ENCODE measurements around the gene MSL1. TPM values are rescaled to one million over a fixed set of nuclear protein-coding genes. Genes with fewer than 3 reads are reported as not detected.

Gene MSL1
- total RNA-seq, 4 donors from 2014 or later, result 42.0 to 87.6 (median 61.7) TPM

GRCh38 chr17:40113907-40114245 lies 7.9 kb upstream of the MSL1 start:
- TF ChIP-seq CTCF (IDR thresholded peaks at IDR 0.05; ENCODE audit: low read depth), result no peak

- no peak for TF ChIP-seq CTCF (IDR thresholded peaks at IDR 0.05; ENCODE audit: low read depth)
Observed at GRCh38 chr17:40115101-40115436, 6.7 kb upstream of the MSL1 start.

GRCh38 chr17:40122136-40122998 lies 596 bp downstream of the MSL1 start:
- TF ChIP-seq CTCF (IDR thresholded peaks at IDR 0.05; ENCODE audit: low read depth), result no peak

GRCh38 chr17:40122999-40123810 lies 1.4 kb downstream of the MSL1 start:
- TF ChIP-seq CTCF (IDR thresholded peaks at IDR 0.05; ENCODE audit: low read depth), result no peak

- TF ChIP-seq CTCF (IDR thresholded peaks at IDR 0.05; ENCODE audit: low read depth), result no peak
Observed at GRCh38 chr17:40123811-40124114, 2.0 kb downstream of the MSL1 start.

- no peak for TF ChIP-seq CTCF (IDR thresholded peaks at IDR 0.05; ENCODE audit: low read depth)
Observed at GRCh38 chr17:40124279-40125141, 2.7 kb downstream of the MSL1 start.

GRCh38 chr17:40129498-40129897 lies 7.7 kb downstream of the MSL1 start:
- no peak for TF ChIP-seq CTCF (IDR thresholded peaks at IDR 0.05; ENCODE audit: low read depth)
